Measurements from ENCODE around the gene MXI1. TPM values are rescaled to one million over a fixed set of nuclear protein-coding genes. Genes with fewer than 3 reads are reported as not detected.

The MXI1 gene
- total and polyA plus RNA-seq, 2 of the 4 experiments (the other 2 are of a cell fraction) = 7.2 to 11.8 TPM

DNA sequence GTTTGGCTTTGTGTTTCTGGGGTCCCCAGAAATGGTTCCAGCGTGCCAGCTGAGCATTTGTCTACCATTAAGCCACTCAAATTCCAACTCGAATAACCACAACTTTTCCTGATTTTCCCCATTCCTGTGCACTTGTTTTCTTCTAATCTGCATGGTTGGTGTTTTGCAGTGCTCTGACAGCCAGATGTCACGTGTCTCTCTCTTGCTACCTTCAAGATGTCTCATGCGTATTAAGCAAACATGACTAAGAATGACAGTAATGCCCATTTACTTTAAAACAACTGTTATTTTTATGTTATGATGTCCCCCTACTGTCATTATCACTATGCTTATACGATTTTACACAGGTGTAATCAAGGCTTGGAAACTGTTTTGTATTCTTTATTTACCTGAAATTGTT is 35.2 kb upstream of the MXI1 start:
- H3K9me3 ChIP-seq (ENCODE audit: control insufficient read depth, insufficient read depth, low read length) = no peaks in the 10 kb centered on the region
- no peaks in the 10 kb centered on the region for H3K4me1 ChIP-seq (ENCODE audit: control insufficient read depth, insufficient read depth, low read length)
- TF ChIP-seq, protein P1, sequence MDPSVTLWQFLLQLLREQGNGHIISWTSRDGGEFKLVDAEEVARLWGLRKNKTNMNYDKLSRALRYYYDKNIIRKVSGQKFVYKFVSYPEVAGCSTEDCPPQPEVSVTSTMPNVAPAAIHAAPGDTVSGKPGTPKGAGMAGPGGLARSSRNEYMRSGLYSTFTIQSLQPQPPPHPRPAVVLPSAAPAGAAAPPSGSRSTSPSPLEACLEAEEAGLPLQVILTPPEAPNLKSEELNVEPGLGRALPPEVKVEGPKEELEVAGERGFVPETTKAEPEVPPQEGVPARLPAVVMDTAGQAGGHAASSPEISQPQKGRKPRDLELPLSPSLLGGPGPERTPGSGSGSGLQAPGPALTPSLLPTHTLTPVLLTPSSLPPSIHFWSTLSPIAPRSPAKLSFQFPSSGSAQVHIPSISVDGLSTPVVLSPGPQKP (IDR thresholded peaks at IDR 0.05; ENCODE audit: borderline replicate concordance, low read depth, low read length) = no peak
- TF ChIP-seq RFX5 (IDR thresholded peaks at IDR 0.05; ENCODE audit: low read depth, low read length) (no peak), NFE2L2 (IDR thresholded peaks at IDR 0.05; ENCODE audit: low read depth, low read length) (no peak), RCOR1 (IDR thresholded peaks at IDR 0.05; ENCODE audit: insufficient replicate concordance, low read length) (no peak)
- TF ChIP-seq, protein P2, sequence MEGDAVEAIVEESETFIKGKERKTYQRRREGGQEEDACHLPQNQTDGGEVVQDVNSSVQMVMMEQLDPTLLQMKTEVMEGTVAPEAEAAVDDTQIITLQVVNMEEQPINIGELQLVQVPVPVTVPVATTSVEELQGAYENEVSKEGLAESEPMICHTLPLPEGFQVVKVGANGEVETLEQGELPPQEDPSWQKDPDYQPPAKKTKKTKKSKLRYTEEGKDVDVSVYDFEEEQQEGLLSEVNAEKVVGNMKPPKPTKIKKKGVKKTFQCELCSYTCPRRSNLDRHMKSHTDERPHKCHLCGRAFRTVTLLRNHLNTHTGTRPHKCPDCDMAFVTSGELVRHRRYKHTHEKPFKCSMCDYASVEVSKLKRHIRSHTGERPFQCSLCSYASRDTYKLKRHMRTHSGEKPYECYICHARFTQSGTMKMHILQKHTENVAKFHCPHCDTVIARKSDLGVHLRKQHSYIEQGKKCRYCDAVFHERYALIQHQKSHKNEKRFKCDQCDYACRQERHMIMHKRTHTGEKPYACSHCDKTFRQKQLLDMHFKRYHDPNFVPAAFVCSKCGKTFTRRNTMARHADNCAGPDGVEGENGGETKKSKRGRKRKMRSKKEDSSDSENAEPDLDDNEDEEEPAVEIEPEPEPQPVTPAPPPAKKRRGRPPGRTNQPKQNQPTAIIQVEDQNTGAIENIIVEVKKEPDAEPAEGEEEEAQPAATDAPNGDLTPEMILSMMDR (conservative IDR thresholded peaks at IDR 0.05; ENCODE audit: low read depth, low read length) = no peak
- TF ChIP-seq, protein P3, sequence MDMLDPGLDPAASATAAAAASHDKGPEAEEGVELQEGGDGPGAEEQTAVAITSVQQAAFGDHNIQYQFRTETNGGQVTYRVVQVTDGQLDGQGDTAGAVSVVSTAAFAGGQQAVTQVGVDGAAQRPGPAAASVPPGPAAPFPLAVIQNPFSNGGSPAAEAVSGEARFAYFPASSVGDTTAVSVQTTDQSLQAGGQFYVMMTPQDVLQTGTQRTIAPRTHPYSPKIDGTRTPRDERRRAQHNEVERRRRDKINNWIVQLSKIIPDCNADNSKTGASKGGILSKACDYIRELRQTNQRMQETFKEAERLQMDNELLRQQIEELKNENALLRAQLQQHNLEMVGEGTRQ (IDR thresholded peaks at IDR 0.05; ENCODE audit: low read depth, low read length) = peak; percentile 43; the same call in 1 of the 2 replicates
- no peak overlapping the region for H2BK15ac ChIP-seq (ENCODE audit: low read depth, low read length)
- 77% methylated on average over 2 of the region's 5 CpGs; no CpG with 5 or more reads in 1 of the 2 experiments for WGBS, 2 experiments (ENCODE audit: extremely low coverage in 2 of 2, insufficient read length in 1 of 2)
- ATAC-seq (ENCODE audit: low read depth) (no peak), DNase-seq (no peak)
- no peak overlapping the region for H2BK120ac ChIP-seq (ENCODE audit: low read depth, low read length)
- no peak overlapping the region for H2BK5ac ChIP-seq (ENCODE audit: low read depth, low read length, poor library complexity, severe bottlenecking)
- intact Hi-C loops (cut with micrococcal nuclease) = no loop called here
- no peak overlapping the region for H2AK9ac ChIP-seq (replicated peaks; ENCODE audit: low read depth, low read length, poor library complexity)
- no peak overlapping the region for H3K4ac ChIP-seq (ENCODE audit: low read depth, low read length)
- no peak overlapping the region for H2AK5ac ChIP-seq (ENCODE audit: low read depth, low read length)
- no peak overlapping the region for H3K4me3 ChIP-seq (ENCODE audit: insufficient read depth, low read depth, low read length)
- no peaks in the 10 kb centered on the region for H3K36me3 ChIP-seq (ENCODE audit: control insufficient read depth, insufficient read depth, low read length)
- ChIA-PET POLR2A (ENCODE audit: unreplicated experiment) (no interaction called here), CTCF (no interaction called here)
- H2AFZ ChIP-seq (replicated peaks; ENCODE audit: low read length, poor library complexity) = no peak overlapping the region
- H3K27ac ChIP-seq (ENCODE audit: insufficient read depth, low read length) = no peak overlapping the region
- no peaks in the 10 kb centered on the region for H3K79me1 ChIP-seq (ENCODE audit: low read depth in 1 of 2, low read length in 2 of 2)
- no peak overlapping the region for H3K4me2 ChIP-seq (ENCODE audit: low read depth, low read length)
- no peak overlapping the region for H3K56ac ChIP-seq (ENCODE audit: extremely low read depth, insufficient read depth, low read length)
- no peak overlapping the region for H4K8ac ChIP-seq (ENCODE audit: low read depth in 2 of 2, low read length in 2 of 2)
- in situ Hi-C loops (cut with MboI; ENCODE audit: low sequenced_read_pairs) = no loop called here
- no peak overlapping the region for H4K5ac ChIP-seq (ENCODE audit: low read depth, low read length)
- no peak overlapping the region for H3K23ac ChIP-seq (ENCODE audit: low read depth, low read length)
- H3K27me3 ChIP-seq (ENCODE audit: control insufficient read depth, insufficient read depth, low read length) = peaks cover 51% of the 10 kb centered on the region
- dilution Hi-C loops (cut with HindIII; ENCODE audit: low sequenced_read_pairs, unreplicated experiment) = no loop called here
- no peak overlapping the region for H3K14ac ChIP-seq (replicated peaks; ENCODE audit: low read depth, low read length)
- H4K20me1 ChIP-seq (ENCODE audit: insufficient read depth, low read length) = no peaks in the 10 kb centered on the region
- no peak overlapping the region for H2BK20ac ChIP-seq (ENCODE audit: low read depth, low read length)
- H3K9me1 ChIP-seq (ENCODE audit: insufficient read depth, low read length) = no peaks in the 10 kb centered on the region
- no peak overlapping the region for H4K91ac ChIP-seq (ENCODE audit: insufficient read depth, low read depth, low read length)
- no TSS peak for BruUV-seq (replicated peaks)
- no peak overlapping the region for H3K18ac ChIP-seq (ENCODE audit: low read depth, low read length)
- H3K9ac ChIP-seq (ENCODE audit: low read depth, low read length) = no peak overlapping the region
